Karpas-422 (cell line): ENCODE measurements around the gene TRIM4. TPM values are rescaled to one million over a fixed set of nuclear protein-coding genes. Genes with fewer than 3 reads are reported as not detected.
"Not testable (repeated sequence)": the region's sequence is repeated elsewhere in the genome, so short reads cannot be mapped to it uniquely, and the experiment has no call there.

Source experiments
- DNase-seq: peaks from one replicate; pipeline ENCODE4 v3.0.0-alpha.2; 2015
- H2AFZ ChIP-seq: fragments of 200-600 bp; sonication (generic); 2 replicates; pipeline ENCODE4 v1.6.1; 2014; ENCODE audit warnings: antibody characterized with exemption, low read length, mixed read lengths
- H3K27ac ChIP-seq: fragments of 200-600 bp; sonication (generic); 2 replicates; pipeline ENCODE4 v1.5.1; 2014; ENCODE audit warnings: mild to moderate bottlenecking, low read length, moderate library complexity
- H3K27me3 ChIP-seq: fragments of 200-600 bp; sonication (generic); 2 replicates; pipeline ENCODE4 v1.6.1; 2014; ENCODE audit warnings: low read length, mixed read lengths
- H3K36me3 ChIP-seq: fragments of 200-600 bp; sonication (generic); 2 replicates; pipeline ENCODE4 v1.6.1; 2014; ENCODE audit warnings: low read length, mixed read lengths; ENCODE audit not compliant: insufficient read depth
- H3K4me1 ChIP-seq: fragments of 200-600 bp; sonication (generic); 2 replicates; pipeline ENCODE4 v1.6.1; 2014; ENCODE audit warnings: mild to moderate bottlenecking, low read length, mixed read lengths
- H3K4me2 ChIP-seq: fragments of 200-600 bp; sonication (generic); 2 replicates; pipeline ENCODE4 v1.6.1; 2014; ENCODE audit warnings: low read length, low read depth, mild to moderate bottlenecking; ENCODE audit not compliant: poor library complexity, severe bottlenecking
- H3K4me3 ChIP-seq: fragments of 200-600 bp; sonication (generic); 2 replicates; pipeline ENCODE4 v1.5.1; 2014; ENCODE audit warnings: mild to moderate bottlenecking, antibody characterized with exemption, low read length, mixed read lengths
- H3K79me2 ChIP-seq: fragments of 200-600 bp; sonication (generic); 2 replicates; pipeline ENCODE4 v1.6.1; 2014; ENCODE audit warnings: mild to moderate bottlenecking, low read length, mixed read lengths
- H3K9ac ChIP-seq: fragments of 200-600 bp; sonication (generic); 2 replicates; pipeline ENCODE4 v1.6.0; 2014; ENCODE audit warnings: low read length
- H3K9me2 ChIP-seq: fragments of 200-600 bp; sonication (generic), shearing (Covaris generic); replicated peaks from 2 replicates; pipeline ENCODE4 v1.6.0; 2014; ENCODE audit warnings: mild to moderate bottlenecking, low read length, moderate library complexity; ENCODE audit not compliant: insufficient read depth
- H3K9me3 ChIP-seq: fragments of 300-700, 200-600 bp; sonication (generic); 2 replicates; pipeline ENCODE4 v1.6.1; 2014; ENCODE audit warnings: low read length, mixed read lengths
- H4K20me1 ChIP-seq: fragments of 200-600 bp; sonication (generic); 2 replicates; pipeline ENCODE4 v1.6.1; 2014; ENCODE audit warnings: mild to moderate bottlenecking, antibody characterized with exemption, low read length, low read depth; ENCODE audit not compliant: insufficient read depth
- total RNA-seq: library from RNA; depleted of rRNA; stranded (reverse); fragments of >200 nt; shearing (Covaris generic); gene quantifications from 2 replicates; pipeline ENCODE4 v1.2.3, GENCODE V29; 2014; ENCODE audit warnings: low replicate concordance

TRIM4 gene
- total RNA-seq, 1 experiment from 2014 or later = 25.2 TPM

- no peak overlapping the region for H3K27ac ChIP-seq
- no peaks in the 10 kb centered on the region for H4K20me1 ChIP-seq
- no peaks in the 10 kb centered on the region for H3K9me3 ChIP-seq
- no peak overlapping the region for H3K4me3 ChIP-seq
- H3K4me2 ChIP-seq = no peak overlapping the region
- no peak for DNase-seq
- H3K36me3 ChIP-seq = peaks cover 52% of the 10 kb centered on the region
- no peaks in the 10 kb centered on the region for H3K27me3 ChIP-seq
- no peak overlapping the region for H2AFZ ChIP-seq
- no peak overlapping the region for H3K9ac ChIP-seq
- H3K9me2 ChIP-seq = no peaks in the 10 kb centered on the region
- no peaks in the 10 kb centered on the region for H3K4me1 ChIP-seq
- no peaks in the 10 kb centered on the region for H3K79me2 ChIP-seq
Observed at GRCh38 chr7:99901581-99901980, 17.7 kb downstream of the TRIM4 start.

DNA sequence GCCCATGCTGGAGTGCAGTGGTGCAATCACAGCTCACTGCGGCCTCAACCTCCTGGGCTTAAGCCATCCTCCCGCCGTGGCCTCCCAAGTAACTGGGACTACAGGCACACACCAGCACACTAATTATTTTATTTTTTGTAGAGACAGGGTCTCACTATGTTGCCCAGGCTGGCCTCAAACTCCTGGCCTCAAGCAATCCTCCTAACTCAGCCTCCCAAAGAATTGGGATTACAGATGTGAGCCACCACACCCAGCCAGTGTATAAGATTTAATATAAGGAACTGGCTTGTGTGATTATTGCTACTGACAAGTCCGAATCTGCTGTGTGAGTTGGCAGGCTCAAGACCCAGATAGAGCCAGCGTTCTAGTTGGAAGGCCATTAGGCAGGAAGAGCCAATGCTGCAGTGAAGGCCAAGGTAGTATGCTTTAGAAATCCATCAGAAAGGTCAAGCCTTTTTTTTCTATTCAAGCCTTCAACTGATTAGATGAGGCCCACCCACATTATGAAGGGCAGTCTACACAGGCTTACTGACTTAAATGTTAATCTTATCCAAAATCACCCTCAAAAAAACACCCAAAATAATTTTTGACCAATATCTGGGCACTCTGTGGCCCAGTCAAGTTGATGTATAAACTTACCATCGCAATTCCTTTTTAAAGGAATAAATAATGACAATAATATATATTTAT is 19.4 kb downstream of the TRIM4 start:
- DNase-seq = no peak
- no peak overlapping the region for H3K4me2 ChIP-seq
- peaks cover 46% of the 10 kb centered on the region for H3K36me3 ChIP-seq

DNA sequence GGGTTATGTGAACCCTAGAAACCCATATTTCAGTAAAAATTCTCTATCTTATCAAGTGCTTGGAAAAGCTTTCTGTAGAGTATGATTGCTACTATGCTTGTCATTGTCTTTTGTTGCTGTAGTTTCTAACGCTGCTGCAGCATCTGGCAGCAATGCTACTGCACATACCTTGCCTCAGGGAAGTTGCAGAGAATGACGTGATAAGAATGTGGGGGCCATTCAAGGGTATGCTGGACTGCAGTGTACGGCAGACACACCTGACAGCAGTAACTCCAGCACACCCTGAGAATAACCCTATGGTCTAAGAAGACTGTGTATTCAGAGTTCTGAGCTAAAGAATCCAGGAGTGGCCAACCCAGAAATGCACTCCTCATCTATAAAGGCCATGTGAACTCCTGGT is 20.5 kb downstream of the TRIM4 start:
- H3K79me2 ChIP-seq = no peaks in the 10 kb centered on the region
- no peaks in the 10 kb centered on the region for H3K27me3 ChIP-seq
- no peak overlapping the region for H3K9ac ChIP-seq
- H3K36me3 ChIP-seq = peaks cover 40% of the 10 kb centered on the region
- no peak for DNase-seq
- H4K20me1 ChIP-seq = no peaks in the 10 kb centered on the region
- H3K9me3 ChIP-seq = no peaks in the 10 kb centered on the region
- H3K27ac ChIP-seq = no peak overlapping the region
- no peaks in the 10 kb centered on the region for H3K4me1 ChIP-seq
- H3K9me2 ChIP-seq = no peaks in the 10 kb centered on the region
- no peak overlapping the region for H3K4me3 ChIP-seq
- no peak overlapping the region for H3K4me2 ChIP-seq
- H2AFZ ChIP-seq = no peak overlapping the region

More for the DNA sequence above, 19.4 kb downstream of the TRIM4 start:
- Histone ChIP-seq H3K79me2 (no peaks in the 10 kb centered on the region), H3K27me3 (no peaks in the 10 kb centered on the region), H3K4me1 (no peaks in the 10 kb centered on the region), H3K4me3 (no peak overlapping the region), H4K20me1 (no peaks in the 10 kb centered on the region), H3K27ac (no peak overlapping the region), H3K9me2 (no peaks in the 10 kb centered on the region), H3K9ac (no peak overlapping the region), H3K9me3 (no peaks in the 10 kb centered on the region), H2AFZ (no peak overlapping the region)

- Histone ChIP-seq H3K4me2 (no peak overlapping the region), H3K79me2 (no peaks in the 10 kb centered on the region), H3K27ac (no peak overlapping the region), H2AFZ (no peak overlapping the region), H3K4me1 (no peaks in the 10 kb centered on the region), H3K27me3 (no peaks in the 10 kb centered on the region), H4K20me1 (no peaks in the 10 kb centered on the region), H3K9ac (no peak overlapping the region), H3K4me3 (no peak overlapping the region), H3K9me3 (no peaks in the 10 kb centered on the region), H3K36me3 (peaks cover 32% of the 10 kb centered on the region), H3K9me2 (no peaks in the 10 kb centered on the region)
- no peak for DNase-seq
Observed at GRCh38 chr7:99898023-99898357, 21.3 kb downstream of the TRIM4 start.

GRCh38 chr7:99897322-99898022 is 21.9 kb downstream of the TRIM4 start:
- Histone ChIP-seq H3K4me3 (no peak overlapping the region), H3K27me3 (no peaks in the 10 kb centered on the region), H2AFZ (no peak overlapping the region), H3K36me3 (peaks cover 28% of the 10 kb centered on the region), H3K9me3 (no peaks in the 10 kb centered on the region), H3K4me1 (no peaks in the 10 kb centered on the region), H3K9ac (no peak overlapping the region), H3K27ac (no peak overlapping the region), H3K79me2 (no peaks in the 10 kb centered on the region), H4K20me1 (no peaks in the 10 kb centered on the region), H3K9me2 (no peaks in the 10 kb centered on the region), H3K4me2 (no peak overlapping the region)
- no peak for DNase-seq

- H3K27me3 ChIP-seq = no peaks in the 10 kb centered on the region
- peaks cover 9% of the 10 kb centered on the region; the same call in 1 of the 2 replicates for H3K36me3 ChIP-seq
- H3K9me2 ChIP-seq = no peaks in the 10 kb centered on the region
- H3K79me2 ChIP-seq = no peaks in the 10 kb centered on the region
- no peaks in the 10 kb centered on the region for H3K4me1 ChIP-seq
- H3K4me3 ChIP-seq = no peak overlapping the region
- H3K9ac ChIP-seq = no peak overlapping the region
- no peak overlapping the region for H3K27ac ChIP-seq
- H3K9me3 ChIP-seq = no peaks in the 10 kb centered on the region
- H2AFZ ChIP-seq = no peak overlapping the region
- no peak for DNase-seq
- no peak overlapping the region for H3K4me2 ChIP-seq
- H4K20me1 ChIP-seq = no peaks in the 10 kb centered on the region
Observed at GRCh38 chr7:99894738-99895137, 24.6 kb downstream of the TRIM4 start.

DNA sequence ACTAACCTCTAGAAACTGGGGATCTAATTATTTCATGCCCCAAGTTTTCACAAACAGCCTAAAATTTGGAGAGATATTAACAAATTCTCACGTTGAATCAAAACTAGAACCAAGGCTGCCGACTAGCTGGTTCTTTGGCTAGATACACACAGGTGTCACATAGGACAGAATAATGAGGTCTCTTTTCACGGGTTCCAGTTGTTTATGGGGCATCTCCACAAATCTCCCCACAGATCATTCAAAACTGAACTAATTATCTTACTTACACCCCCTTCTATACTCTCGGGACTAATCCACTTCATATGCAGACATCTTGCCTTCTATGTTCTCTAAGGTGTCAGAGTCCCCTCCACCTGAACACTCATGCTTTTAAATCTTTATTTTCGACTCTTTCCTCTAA is 26.1 kb downstream of the TRIM4 start:
- Histone ChIP-seq H3K9ac (no peak overlapping the region), H3K9me2 (no peaks in the 10 kb centered on the region), H3K36me3 (peaks cover 7% of the 10 kb centered on the region; the same call in 1 of the 2 replicates), H3K4me1 (no peaks in the 10 kb centered on the region), H3K4me2 (no peak overlapping the region), H3K4me3 (no peak overlapping the region), H3K27ac (no peak overlapping the region), H3K79me2 (no peaks in the 10 kb centered on the region), H2AFZ (no peak overlapping the region), H3K27me3 (no peaks in the 10 kb centered on the region), H3K9me3 (no peaks in the 10 kb centered on the region), H4K20me1 (no peaks in the 10 kb centered on the region)
- DNase-seq = no peak

GRCh38 chr7:99890348-99890747 is 29.0 kb downstream of the TRIM4 start:
- H3K27me3 ChIP-seq, H3K9me2 ChIP-seq, H3K27ac ChIP-seq, H3K9me3 ChIP-seq, DNase-seq, H3K4me2 ChIP-seq, H3K36me3 ChIP-seq, H4K20me1 ChIP-seq, H3K4me3 ChIP-seq, H3K79me2 ChIP-seq, H3K4me1 ChIP-seq, H2AFZ ChIP-seq, H3K9ac ChIP-seq: not testable (repeated sequence)
